ENCODE measurements around the gene RFPL4A. TPM values are rescaled to one million over a fixed set of nuclear protein-coding genes. Genes with fewer than 3 reads are reported as not detected.

RFPL4A gene
- total and polyA plus RNA-seq, 2 of the 8 experiments (the other 6 are each of a cell fraction or from before 2014, with no cell fraction given): not detected

- H3K4me2 ChIP-seq (ENCODE audit: insufficient read depth in 1 of 2, low read depth in 2 of 2, low read length in 2 of 2): no peak overlapping the region
- H3K79me2 ChIP-seq (ENCODE audit: control insufficient read depth in 1 of 2, insufficient read depth in 2 of 2, low read length in 2 of 2): no peaks in the 10 kb centered on the region
- no peak for DNase-seq (ENCODE audit: low read depth in 1 of 2, low spot score in 2 of 2)
- CTCF ChIA-PET (ENCODE audit: partially characterized antibody): no interaction called here
- H2BK15ac ChIP-seq (ENCODE audit: low read length): no peak overlapping the region
- no peaks in the 10 kb centered on the region for H3K79me1 ChIP-seq (ENCODE audit: low read depth, low read length)
- H2BK20ac ChIP-seq (ENCODE audit: low read length): no peak overlapping the region
- no peak overlapping the region for H2BK12ac ChIP-seq (ENCODE audit: low read depth, low read length)
- no peak overlapping the region for H2BK120ac ChIP-seq (replicated peaks; ENCODE audit: low read depth, low read length)
- H4K5ac ChIP-seq (ENCODE audit: insufficient read length, low read depth, low read length): no peak overlapping the region
- no peak overlapping the region for H3K27ac ChIP-seq (ENCODE audit: low read depth, low read length)
- POLR2A ChIA-PET (ENCODE audit: partially characterized antibody): no interaction called here
- H3K18ac ChIP-seq (ENCODE audit: extremely low read depth, low read length): no peak overlapping the region
- no peak overlapping the region for H2BK5ac ChIP-seq (ENCODE audit: low read depth, low read length)
- H2AFZ ChIP-seq (ENCODE audit: low read length): no peak overlapping the region
- WGBS, 2 experiments (ENCODE audit: extremely low coverage in 1 of 2, insufficient coverage in 1 of 2, insufficient read length in 1 of 2, insufficient replicate concordance in 2 of 2, low coverage in 1 of 2, low lambda C conversion rate in 2 of 2, missing lambda C conversion rate in 1 of 2): 77% methylated on average over 7 of the region's 7 CpGs; no CpG with 5 or more reads in 1 of the 2 experiments
- H3K4ac ChIP-seq (replicated peaks; ENCODE audit: insufficient read length, low read depth, low read length): no peak overlapping the region
- H3K56ac ChIP-seq (replicated peaks; ENCODE audit: insufficient read length, low read depth, low read length): no peak overlapping the region
- peaks cover 41 to 44% of the 10 kb centered on the region in 2 experiments for H3K9me3 ChIP-seq (ENCODE audit: insufficient read depth in 2 of 2, low read depth in 1 of 2, low read length in 1 of 2)
- no peak overlapping the region for H4K8ac ChIP-seq (ENCODE audit: extremely low read depth, insufficient read depth, low read length)
- H3K4me3 ChIP-seq (ENCODE audit: extremely low read depth in 1 of 4, insufficient read depth in 2 of 4, low read depth in 3 of 4, low read length in 4 of 4): no peak overlapping the region
- no peaks in the 10 kb centered on the region for H3K36me3 ChIP-seq (ENCODE audit: control insufficient read depth in 2 of 4, insufficient read depth in 4 of 4, low read length in 3 of 4)
- FAIRE-seq: no peak
- H3K4me1 ChIP-seq (replicated peaks in 1 of 4; ENCODE audit: control insufficient read depth in 3 of 4, insufficient read depth in 4 of 4, low read length in 3 of 4): no peaks in the 10 kb centered on the region
- no peak overlapping the region for H2AK5ac ChIP-seq (ENCODE audit: low read depth, low read length)
- H3K23ac ChIP-seq (ENCODE audit: insufficient read length): no peak overlapping the region
- no peak overlapping the region for H3K14ac ChIP-seq (ENCODE audit: insufficient read length)
- H4K91ac ChIP-seq (replicated peaks; ENCODE audit: insufficient read length, low read length): no peak overlapping the region
- H3K27me3 ChIP-seq (replicated peaks in 1 of 4; ENCODE audit: control insufficient read depth in 3 of 4, extremely low read depth in 1 of 4, insufficient read depth in 3 of 4, low read length in 3 of 4): no peaks in the 10 kb centered on the region
- H3K23me2 ChIP-seq (ENCODE audit: low read depth, low read length): no peaks in the 10 kb centered on the region
- H4K20me1 ChIP-seq (replicated peaks in 1 of 2; ENCODE audit: control insufficient read depth in 1 of 2, insufficient read depth in 2 of 2, low read length in 2 of 2): no peaks in the 10 kb centered on the region
- H3K9ac ChIP-seq (replicated peaks in 1 of 4; ENCODE audit: extremely low read depth in 1 of 4, low read depth in 3 of 4, low read length in 3 of 4): no peak overlapping the region
- TF ChIP-seq KDM4A (IDR thresholded peaks at IDR 0.05; ENCODE audit: low read depth, low read length, severe bottlenecking) (no peak), SIRT6 (IDR thresholded peaks at IDR 0.05; ENCODE audit: low read length) (no peak), EGR1 (IDR thresholded peaks at IDR 0.05; ENCODE audit: borderline replicate concordance, low read depth, low read length) (no peak), EZH2 (IDR thresholded peaks at IDR 0.05; ENCODE audit: low read depth, low read length, severe bottlenecking) (no peak), POLR2A (IDR thresholded peaks at IDR 0.05; ENCODE audit: control extremely low read depth in 1 of 2, low read depth in 2 of 2, low read length in 2 of 2) (no peak), SP1 (IDR thresholded peaks at IDR 0.05; ENCODE audit: low read depth, low read length) (no peak), TAF1 (IDR thresholded peaks at IDR 0.05; ENCODE audit: low read depth, low read length) (no peak), JUND (IDR thresholded peaks at IDR 0.05; ENCODE audit: low read length) (no peak), CTCF (IDR thresholded peaks at IDR 0.05; ENCODE audit: control extremely low read depth in 1 of 3, insufficient read depth in 1 of 3, low read depth in 1 of 3, low read length in 3 of 3) (no peak), EP300 (IDR thresholded peaks at IDR 0.05; ENCODE audit: borderline replicate concordance in 1 of 2, low read depth in 2 of 2, low read length in 2 of 2) (no peak), CBX8 (IDR thresholded peaks at IDR 0.05; ENCODE audit: borderline replicate concordance, low read depth, low read length) (no peak), RAD21 (IDR thresholded peaks at IDR 0.05 in 1 of 2, conservative IDR thresholded peaks at IDR 0.05 in 1 of 2; ENCODE audit: low read depth in 2 of 2, low read length in 2 of 2) (no peak), TEAD4 (IDR thresholded peaks at IDR 0.05; ENCODE audit: low read depth, low read length) (no peak)
These were observed 7.6 kb downstream of the RFPL4A start for GRCh38 chr19:55766466-55766865.

All from H1 (cell line).